Skeletal muscle cell (primary cell): ENCODE data around the gene TCAF1.
"Not testable (repeated sequence)": the region's sequence is repeated elsewhere in the genome, so short reads cannot be mapped to it uniquely, and the experiment has no call there.

Experiments
- DNase-seq: peaks from one replicate; pipeline ENCODE4 v3.0.0-alpha.2; 2010; ENCODE audit warnings: low read depth
- H3K4me3 ChIP-seq: 2 replicates; pipeline ENCODE4 v1.5.1; 2011; ENCODE audit warnings: low read depth, mild to moderate bottlenecking, control low read depth, low read length, moderate library complexity

TCAF1 gene

DNA sequence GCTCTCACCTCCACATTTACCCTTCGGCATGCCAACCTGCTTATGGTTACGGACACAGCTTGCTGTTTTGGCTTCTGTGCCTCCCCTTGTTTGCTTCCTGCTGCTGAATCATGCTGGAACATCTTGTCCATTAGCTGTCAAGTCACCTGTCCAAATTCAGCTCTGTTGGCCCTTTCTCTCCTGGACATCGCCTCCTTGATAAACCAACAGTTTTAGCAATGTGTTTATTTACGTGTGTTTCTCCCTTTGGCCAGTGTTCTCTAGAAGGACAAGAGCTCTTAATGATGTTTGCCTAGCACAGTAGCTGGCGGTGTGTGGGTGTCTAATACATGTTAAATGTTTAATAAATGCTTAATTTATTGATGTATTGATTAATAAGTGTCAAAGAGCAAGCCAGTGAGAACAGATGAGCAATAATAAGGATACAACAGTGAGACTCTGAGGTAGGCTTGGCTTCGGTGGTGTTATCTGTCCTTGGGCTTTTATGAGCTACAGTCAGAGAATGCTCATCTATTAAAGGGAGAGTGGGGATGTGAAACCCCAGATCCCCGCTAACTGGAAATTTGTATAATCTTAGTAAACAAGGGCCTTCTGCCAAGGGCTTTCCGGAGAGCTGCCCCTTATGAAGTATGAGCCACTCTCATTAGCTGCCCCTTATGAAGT, 85.4 kb downstream of the TCAF1 start:
- not testable (repeated sequence) for H3K4me3 ChIP-seq, DNase-seq

- not testable (repeated sequence) for H3K4me3 ChIP-seq, DNase-seq
These were observed 91.3 kb downstream of the TCAF1 start for GRCh38 chr7:143810639-143811038.

DNA sequence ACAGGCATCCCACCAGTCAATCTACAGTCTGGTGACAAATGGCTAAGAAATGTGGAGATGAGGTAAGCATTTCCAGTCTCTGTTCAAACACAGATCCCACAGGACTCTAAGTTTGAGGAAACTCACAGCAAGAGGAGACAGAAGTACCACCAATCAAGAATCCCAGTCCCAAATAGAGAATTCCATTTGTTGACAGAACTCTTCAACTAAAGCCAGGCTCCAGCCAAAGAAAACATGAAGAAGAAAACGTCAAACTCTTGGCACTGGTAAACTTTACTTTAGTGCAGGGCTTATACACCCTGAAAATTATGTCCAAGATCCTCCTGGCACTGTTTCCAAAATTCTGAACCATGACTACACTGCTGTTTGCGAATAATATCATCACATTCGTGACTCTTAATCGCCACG, 95.3 kb downstream of the TCAF1 start:
- not testable (repeated sequence) for H3K4me3 ChIP-seq, DNase-seq
